Right atrium auricular region (tissue), 2 donors: ENCODE measurements around the gene DNLZ. TPM values are rescaled to one million over a fixed set of nuclear protein-coding genes. Genes with fewer than 3 reads are reported as not detected.

Experiments used
- DNase-seq: peaks from one replicate; pipeline ENCODE4 v3.0.0-alpha.2; 2019; ENCODE audit warnings: low spot score
- H3K27ac ChIP-seq, 2 donors: fragments of 200-600 bp; sonication (generic); 1 replicate in 1 of 2; 2 replicates in 1 of 2; pipeline ENCODE4 v1.5.1; 2016 to 2019
- H3K27me3 ChIP-seq, 2 donors: fragments of 200-600 bp; sonication (generic); one replicate each; pipeline versions ENCODE4 v1.5.1 to v1.6.0; 2017 to 2019
- H3K36me3 ChIP-seq: fragments of 200-600 bp; sonication (generic); one replicate; pipeline ENCODE4 v1.5.1; 2016
- H3K4me1 ChIP-seq, 2 donors: fragments of 200-600 bp; sonication (generic); one replicate each; pipeline versions ENCODE4 v1.5.1 to v1.6.0; 2017 to 2019
- H3K4me3 ChIP-seq, 2 donors: fragments of 200-600 bp; sonication (generic); 1 replicate in 1 of 2; 2 replicates in 1 of 2; pipeline ENCODE4 v1.5.1; 2017 to 2019; ENCODE audit warnings: mild to moderate bottlenecking in 1 of 2, moderate library complexity in 1 of 2
- H3K9me3 ChIP-seq, 2 donors: fragments of 200-600 bp; sonication (generic); one replicate each; pipeline ENCODE4 v1.5.1; 2019
- total RNA-seq, 2 donors: library from RNA; depleted of rRNA; stranded (reverse); fragments of >200 nt; gene quantifications; one replicate each; pipeline ENCODE4 v1.1.0, GENCODE V29; 2016
- TF ChIP-seq, protein P1 (sequence below), 2 donors: fragments of 200-600 bp; sonication (generic); IDR thresholded peaks; one replicate each; pipeline ENCODE4 v1.5.1; 2019; ENCODE audit warnings: antibody characterized with exemption in 2 of 2

Gene DNLZ
- total RNA-seq, 2 donors from 2014 or later, result 15.4 to 36.6 TPM

DNA sequence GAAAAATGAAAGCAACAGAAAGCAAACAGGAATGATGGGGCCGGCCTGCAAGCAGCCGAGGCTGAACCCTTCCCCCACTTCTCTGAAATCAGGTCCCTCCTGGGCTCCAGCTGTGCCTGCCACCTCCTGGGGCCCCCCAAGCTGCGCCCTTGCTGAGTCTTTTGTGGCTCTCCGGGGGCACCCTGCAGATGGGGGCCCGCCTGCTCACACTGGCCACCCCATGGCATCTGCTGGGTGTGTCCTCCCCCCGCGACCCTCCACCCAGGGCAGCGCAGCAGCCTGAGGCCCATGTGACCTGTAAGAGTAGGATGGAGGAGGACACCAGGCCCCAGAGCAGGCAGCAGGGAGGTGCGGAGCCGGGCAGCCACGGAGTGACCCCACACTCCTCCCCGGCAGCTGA lies 30.5 kb downstream of the DNLZ start:
- H3K27ac ChIP-seq, result no peak overlapping the region
- peaks cover 0 to 34% of the 10 kb centered on the region in 2 donors for H3K4me1 ChIP-seq
- no peaks in the 10 kb centered on the region for H3K27me3 ChIP-seq
- H3K4me3 ChIP-seq, result no peak overlapping the region
- H3K36me3 ChIP-seq, result peaks cover 20% of the 10 kb centered on the region
- no peaks in the 10 kb centered on the region for H3K9me3 ChIP-seq
- no peak for DNase-seq
- TF ChIP-seq, protein P1, sequence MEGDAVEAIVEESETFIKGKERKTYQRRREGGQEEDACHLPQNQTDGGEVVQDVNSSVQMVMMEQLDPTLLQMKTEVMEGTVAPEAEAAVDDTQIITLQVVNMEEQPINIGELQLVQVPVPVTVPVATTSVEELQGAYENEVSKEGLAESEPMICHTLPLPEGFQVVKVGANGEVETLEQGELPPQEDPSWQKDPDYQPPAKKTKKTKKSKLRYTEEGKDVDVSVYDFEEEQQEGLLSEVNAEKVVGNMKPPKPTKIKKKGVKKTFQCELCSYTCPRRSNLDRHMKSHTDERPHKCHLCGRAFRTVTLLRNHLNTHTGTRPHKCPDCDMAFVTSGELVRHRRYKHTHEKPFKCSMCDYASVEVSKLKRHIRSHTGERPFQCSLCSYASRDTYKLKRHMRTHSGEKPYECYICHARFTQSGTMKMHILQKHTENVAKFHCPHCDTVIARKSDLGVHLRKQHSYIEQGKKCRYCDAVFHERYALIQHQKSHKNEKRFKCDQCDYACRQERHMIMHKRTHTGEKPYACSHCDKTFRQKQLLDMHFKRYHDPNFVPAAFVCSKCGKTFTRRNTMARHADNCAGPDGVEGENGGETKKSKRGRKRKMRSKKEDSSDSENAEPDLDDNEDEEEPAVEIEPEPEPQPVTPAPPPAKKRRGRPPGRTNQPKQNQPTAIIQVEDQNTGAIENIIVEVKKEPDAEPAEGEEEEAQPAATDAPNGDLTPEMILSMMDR (IDR thresholded peaks at IDR 0.05), result no peak

DNA sequence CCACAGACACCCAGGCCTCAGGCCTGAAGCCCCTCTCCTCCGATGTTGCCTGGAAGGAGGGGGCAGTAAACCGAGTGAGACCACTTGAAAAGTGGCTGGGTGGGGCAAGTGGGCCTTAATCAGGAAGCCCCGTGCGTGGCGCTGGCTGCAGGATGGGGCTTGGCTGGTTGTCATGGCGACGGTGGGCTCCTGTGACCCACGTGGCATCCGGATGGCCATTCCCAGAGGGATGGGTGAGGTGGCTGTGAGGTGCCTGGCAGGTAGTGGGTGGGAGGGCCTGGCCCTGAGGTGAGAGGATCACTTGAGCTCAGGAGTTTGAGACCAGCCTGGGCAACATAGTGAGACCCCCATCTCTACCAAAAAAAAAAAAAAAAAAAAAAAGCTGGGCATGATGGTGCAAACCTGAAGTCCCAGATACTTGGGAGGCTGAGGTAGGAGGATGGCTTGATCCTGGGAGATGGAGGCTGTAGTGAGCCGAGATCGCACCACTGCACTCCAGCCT lies 31.0 kb downstream of the DNLZ start:
- H3K4me3 ChIP-seq, result no peak overlapping the region
- peaks cover 0 to 38% of the 10 kb centered on the region in 2 donors for H3K4me1 ChIP-seq
- peaks cover 19% of the 10 kb centered on the region for H3K36me3 ChIP-seq
- no peaks in the 10 kb centered on the region for H3K9me3 ChIP-seq
- no peak for DNase-seq
- TF ChIP-seq, protein P1 (IDR thresholded peaks at IDR 0.05), result no peak
- no peaks in the 10 kb centered on the region for H3K27me3 ChIP-seq
- no peak overlapping the region for H3K27ac ChIP-seq

DNA sequence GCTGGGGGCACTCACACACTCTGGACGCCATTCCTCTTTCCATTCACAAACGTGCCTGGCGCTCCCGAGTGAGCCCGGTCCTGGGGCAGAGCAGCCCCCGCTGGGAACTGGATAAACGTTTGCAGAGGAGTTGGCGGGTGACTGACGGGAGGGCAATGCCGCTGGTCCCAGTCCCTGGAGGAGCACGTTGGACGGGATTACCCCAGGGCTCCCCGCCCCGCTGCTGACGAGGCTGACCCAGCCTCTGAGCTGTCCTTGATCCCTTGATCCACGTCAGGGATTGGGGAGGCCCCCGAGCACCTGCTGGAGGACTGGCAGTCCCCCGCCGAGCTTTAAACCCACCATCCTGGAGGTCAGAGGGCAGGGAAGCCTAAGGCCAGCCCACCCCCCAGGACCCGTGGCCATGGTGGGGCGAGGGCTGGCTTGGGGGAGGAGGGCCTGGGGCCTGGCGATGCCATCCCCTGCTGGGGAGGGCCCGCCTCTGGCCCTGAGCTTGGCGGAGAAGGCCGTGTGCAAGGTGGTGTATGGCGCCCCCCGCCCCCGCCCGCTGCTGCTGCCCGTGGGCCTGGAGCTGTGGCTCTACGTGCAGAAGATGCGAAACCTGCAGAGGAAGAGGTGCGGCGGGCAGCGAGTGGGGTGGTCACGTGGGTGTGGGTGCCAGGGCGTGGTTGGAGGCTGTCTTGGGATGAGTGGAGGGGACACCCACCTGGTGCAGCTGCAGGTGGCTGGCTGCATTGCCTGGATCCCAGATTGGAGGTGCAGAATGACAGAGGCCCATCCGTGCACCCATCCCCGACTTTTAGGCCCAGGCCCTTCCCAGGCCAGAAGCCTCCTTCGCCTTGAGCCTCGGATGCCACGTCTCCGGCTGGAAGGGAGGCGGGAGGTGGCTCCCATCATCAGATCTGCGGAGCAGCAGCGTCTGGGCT lies 31.7 kb downstream of the DNLZ start:
- Histone ChIP-seq H3K27ac (peak overlapping the region; percentile 88 to 97), H3K27me3 (no peaks in the 10 kb centered on the region), H3K4me3 (no peak overlapping the region), H3K36me3 (peaks cover 12% of the 10 kb centered on the region), H3K9me3 (no peaks in the 10 kb centered on the region), H3K4me1 (peaks cover 0 to 40% of the 10 kb centered on the region in 2 donors)
- TF ChIP-seq, protein P1 (IDR thresholded peaks at IDR 0.05), result no peak
- no peak for DNase-seq

DNA sequence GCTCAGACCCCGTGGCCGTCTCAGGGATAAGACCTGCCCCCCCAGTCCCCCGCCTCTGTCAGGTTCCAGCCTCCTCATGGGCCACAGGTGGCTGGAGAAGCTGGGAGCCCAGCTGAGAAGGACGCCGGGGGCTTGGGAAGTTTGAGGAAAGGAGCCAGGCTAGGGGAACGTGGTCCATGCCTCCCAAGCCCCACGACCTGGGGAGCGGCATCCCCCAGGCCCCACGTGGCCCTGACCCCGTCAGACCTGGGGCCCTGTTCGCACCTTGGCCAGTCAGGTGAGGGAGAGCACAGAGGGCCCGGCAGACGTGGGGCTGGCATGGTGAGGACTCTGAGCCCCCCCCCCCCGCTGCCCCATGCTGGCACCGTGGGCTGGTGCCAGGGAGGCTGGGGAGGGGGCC lies 32.5 kb downstream of the DNLZ start:
- Histone ChIP-seq H3K4me3 (no peak overlapping the region), H3K27me3 (no peaks in the 10 kb centered on the region), H3K4me1 (peaks cover 0 to 43% of the 10 kb centered on the region in 2 donors), H3K36me3 (peaks cover 5% of the 10 kb centered on the region), H3K9me3 (no peaks in the 10 kb centered on the region), H3K27ac (peak overlapping the region; percentile 88 to 97)
- TF ChIP-seq, protein P1 (IDR thresholded peaks at IDR 0.05), result no peak
- no peak for DNase-seq

DNA sequence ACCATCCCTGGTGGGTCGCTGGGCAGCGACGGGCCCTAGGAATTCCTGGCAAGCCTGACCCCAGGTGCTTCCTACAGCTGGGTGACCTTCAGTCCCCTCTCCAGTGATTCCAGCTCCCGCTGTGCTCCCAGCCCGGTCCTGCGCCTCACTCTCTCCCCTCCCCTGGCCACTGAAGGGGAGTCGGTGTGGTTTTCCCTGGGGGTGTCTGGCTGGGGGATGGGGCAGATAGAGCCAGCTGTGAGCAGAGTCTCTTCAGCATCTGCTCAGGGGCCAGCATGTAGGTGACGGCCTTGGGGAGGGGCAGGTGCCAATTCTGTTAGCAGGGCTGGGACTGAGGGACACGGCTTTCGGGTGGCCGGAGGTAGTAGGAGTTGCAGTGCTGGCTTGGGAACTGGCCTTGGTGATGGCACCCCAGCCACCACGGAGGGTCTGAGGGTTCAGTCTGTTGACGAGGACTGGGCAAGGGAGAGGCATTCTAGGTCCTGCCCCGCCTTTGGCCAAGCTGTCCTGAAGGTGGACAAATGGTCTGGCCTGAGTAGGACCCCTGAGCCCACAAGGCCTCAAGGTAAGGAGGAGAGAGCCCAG lies 33.0 kb downstream of the DNLZ start:
- Histone ChIP-seq H3K4me3 (no peak overlapping the region), H3K4me1 (peaks cover 0 to 48% of the 10 kb centered on the region in 2 donors), H3K36me3 (no peaks in the 10 kb centered on the region), H3K27ac (peak overlapping the region; percentile 88 to 97), H3K9me3 (no peaks in the 10 kb centered on the region), H3K27me3 (no peaks in the 10 kb centered on the region)
- TF ChIP-seq, protein P1 (IDR thresholded peaks at IDR 0.05), result no peak
- DNase-seq, result no peak
